ENCODE results near the gene BHLHE23.

BHLHE23 gene

DNA sequence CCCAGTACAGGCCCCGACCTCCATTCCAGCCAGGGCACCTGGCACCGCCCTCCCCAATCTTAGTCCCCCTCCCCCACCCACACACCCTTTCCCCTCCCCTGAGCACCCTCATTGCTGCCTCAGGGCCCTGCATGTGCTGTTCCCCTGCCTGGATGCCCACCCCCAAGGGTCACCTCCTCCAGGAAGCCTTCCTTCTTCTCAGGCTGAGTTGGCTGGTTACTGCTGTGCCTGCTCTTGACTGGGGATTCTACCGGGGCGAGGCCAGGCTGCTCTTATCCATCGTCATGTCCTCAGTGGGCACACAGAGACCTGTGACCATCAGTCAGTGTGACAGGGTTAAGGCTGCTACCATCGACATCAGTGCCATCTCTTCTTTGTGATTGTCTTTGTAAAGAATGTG, 23.6 kb downstream of the BHLHE23 start:
- in situ Hi-C loops (cut with MboI; ENCODE audit: low pct_unique_long_range_greater_than_20kb, low sequenced_read_pairs, unreplicated experiment), result no loop called here
- TF ChIP-seq, protein P1, sequence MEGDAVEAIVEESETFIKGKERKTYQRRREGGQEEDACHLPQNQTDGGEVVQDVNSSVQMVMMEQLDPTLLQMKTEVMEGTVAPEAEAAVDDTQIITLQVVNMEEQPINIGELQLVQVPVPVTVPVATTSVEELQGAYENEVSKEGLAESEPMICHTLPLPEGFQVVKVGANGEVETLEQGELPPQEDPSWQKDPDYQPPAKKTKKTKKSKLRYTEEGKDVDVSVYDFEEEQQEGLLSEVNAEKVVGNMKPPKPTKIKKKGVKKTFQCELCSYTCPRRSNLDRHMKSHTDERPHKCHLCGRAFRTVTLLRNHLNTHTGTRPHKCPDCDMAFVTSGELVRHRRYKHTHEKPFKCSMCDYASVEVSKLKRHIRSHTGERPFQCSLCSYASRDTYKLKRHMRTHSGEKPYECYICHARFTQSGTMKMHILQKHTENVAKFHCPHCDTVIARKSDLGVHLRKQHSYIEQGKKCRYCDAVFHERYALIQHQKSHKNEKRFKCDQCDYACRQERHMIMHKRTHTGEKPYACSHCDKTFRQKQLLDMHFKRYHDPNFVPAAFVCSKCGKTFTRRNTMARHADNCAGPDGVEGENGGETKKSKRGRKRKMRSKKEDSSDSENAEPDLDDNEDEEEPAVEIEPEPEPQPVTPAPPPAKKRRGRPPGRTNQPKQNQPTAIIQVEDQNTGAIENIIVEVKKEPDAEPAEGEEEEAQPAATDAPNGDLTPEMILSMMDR (IDR thresholded peaks at IDR 0.05; ENCODE audit: extremely low read depth, insufficient read depth, missing control alignments), result no peak

DNA sequence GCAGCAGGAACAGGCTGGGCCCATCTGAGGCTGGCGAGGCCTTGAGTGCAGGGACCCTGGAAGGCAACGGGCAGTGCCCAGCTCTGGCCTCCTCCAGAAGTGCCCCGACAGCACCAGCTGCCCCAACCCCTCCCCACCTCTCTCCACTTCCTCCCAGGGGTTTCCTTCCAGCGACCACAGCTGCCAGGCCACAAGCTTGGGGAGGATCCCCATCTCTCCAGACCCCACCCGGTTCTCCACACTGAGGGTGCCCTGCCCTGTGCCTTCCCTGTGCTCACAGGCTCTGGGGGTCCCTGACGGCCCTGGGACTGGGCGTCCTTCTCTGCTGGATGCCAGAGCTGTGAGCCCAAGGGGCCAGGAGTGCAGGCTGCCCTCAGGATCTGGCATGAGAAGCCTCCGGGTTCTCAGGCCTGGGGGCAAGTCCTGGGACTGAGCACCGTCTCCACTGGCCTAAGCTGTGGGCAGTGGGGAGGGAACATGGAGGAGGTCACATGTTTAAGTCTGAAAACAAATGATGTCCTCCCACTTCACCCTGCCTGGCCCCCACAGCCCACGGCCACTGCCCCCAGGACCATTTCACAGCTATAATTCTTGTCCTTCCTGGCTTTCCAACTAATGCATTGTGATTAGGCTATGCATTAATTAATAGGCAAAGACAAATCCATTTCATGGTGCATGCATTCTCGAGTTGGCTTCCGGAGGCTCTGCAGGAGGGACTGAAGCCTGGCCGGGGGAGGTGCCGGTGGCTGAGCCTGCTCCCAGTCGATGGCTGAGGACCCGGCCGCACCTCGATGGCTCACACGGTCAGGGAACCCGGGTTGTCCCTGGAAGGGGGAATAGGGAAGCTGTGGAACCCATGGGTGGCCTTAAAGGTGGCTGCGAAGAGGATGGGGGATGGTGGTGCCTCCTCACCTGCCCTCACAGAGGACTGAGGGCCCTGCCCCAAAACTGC, 24.4 kb downstream of the BHLHE23 start:
- TF ChIP-seq, protein P1 (IDR thresholded peaks at IDR 0.05; ENCODE audit: extremely low read depth, insufficient read depth, missing control alignments), result no peak
- in situ Hi-C loops (cut with MboI; ENCODE audit: low pct_unique_long_range_greater_than_20kb, low sequenced_read_pairs, unreplicated experiment), result no loop called here
- no peak for DNase-seq (ENCODE audit: low spot score)

More for the DNA sequence above, 23.6 kb downstream of the BHLHE23 start:
- no peak for DNase-seq (ENCODE audit: low spot score)

DNA sequence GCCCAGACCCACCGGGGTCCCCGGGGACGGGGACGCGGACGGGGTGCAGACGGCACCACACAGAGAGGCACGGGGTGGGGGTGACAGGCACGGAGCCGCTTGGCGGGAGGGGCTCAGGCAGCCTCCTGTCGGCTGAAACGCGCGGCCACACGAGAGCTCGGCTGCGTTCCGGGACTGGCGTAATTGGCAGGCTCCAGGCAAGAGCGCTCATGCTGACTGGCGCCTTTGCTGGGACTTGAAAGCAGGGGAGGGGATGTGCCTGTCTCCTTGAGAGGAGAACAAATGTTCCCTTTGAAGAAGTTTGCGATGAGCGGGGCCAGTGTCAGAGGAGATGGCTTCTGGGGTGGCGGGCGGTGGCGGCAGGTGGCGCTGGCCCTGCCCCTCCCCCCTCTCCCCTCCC, 25.8 kb downstream of the BHLHE23 start:
- in situ Hi-C loops (cut with MboI; ENCODE audit: low pct_unique_long_range_greater_than_20kb, low sequenced_read_pairs, unreplicated experiment), result no loop called here
- peak; percentile 73 for DNase-seq (ENCODE audit: low spot score)
- TF ChIP-seq, protein P1 (IDR thresholded peaks at IDR 0.05; ENCODE audit: extremely low read depth, insufficient read depth, missing control alignments), result no peak

DNA sequence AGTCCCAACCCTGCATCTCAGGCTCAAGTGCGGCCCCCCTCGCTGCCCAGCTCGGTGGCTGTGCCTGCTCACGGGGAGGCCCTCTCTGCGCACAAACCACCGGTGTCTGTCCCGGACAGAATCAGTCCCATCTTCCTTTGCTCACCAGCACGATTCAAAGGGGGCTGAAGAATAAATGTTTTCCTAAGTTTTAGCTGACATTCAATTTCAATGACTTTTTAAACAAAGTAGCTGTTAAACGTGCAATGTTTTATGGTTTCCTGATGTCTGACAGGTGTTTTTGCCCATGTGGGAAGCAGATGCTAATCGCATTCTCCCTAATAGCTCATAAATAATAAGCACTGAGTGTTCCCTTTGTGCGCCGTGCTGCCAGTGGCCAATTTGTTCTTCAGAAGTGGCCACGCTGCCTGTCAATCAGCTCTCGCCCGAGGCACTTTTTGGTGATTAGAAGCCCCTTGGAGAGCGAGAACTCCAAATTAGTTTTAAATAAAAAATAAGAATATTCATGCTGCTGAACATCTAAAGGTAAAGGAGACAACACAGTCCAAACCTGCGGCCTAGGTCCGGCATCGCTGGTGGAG, 26.3 kb downstream of the BHLHE23 start:
- in situ Hi-C loops (cut with MboI; ENCODE audit: low pct_unique_long_range_greater_than_20kb, low sequenced_read_pairs, unreplicated experiment), result no loop called here
- DNase-seq (ENCODE audit: low spot score), result no peak
- TF ChIP-seq, protein P1 (IDR thresholded peaks at IDR 0.05; ENCODE audit: extremely low read depth, insufficient read depth, missing control alignments), result no peak

DNA sequence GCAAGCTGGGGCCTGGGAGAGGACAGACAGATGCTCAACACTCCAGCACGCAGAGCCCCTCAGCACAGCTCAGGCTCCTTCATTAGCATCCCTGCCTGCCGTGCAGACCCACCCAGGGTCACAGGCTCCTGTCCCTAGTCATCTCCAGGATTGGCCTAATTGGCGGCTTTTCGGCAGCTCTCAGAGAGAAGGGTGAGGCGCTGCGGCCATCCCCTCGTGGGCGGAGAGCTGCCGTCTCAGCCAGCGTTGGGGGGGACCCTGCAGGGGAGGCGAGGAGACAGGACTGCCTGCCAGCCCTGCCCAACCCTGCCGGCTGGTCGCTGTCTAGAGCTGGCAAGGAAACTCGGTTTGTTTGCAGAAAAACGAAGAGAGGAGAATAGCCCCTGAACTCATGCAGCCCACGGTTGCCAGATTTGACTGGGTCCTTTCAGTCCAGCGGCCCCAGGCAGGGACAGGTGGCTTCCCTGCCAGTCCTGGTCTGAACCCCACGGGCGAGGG, 26.8 kb downstream of the BHLHE23 start:
- TF ChIP-seq, protein P1 (IDR thresholded peaks at IDR 0.05; ENCODE audit: extremely low read depth, insufficient read depth, missing control alignments), result no peak
- peak; percentile 53 for DNase-seq (ENCODE audit: low spot score)
- in situ Hi-C loops (cut with MboI; ENCODE audit: low pct_unique_long_range_greater_than_20kb, low sequenced_read_pairs, unreplicated experiment), result no loop called here

DNA sequence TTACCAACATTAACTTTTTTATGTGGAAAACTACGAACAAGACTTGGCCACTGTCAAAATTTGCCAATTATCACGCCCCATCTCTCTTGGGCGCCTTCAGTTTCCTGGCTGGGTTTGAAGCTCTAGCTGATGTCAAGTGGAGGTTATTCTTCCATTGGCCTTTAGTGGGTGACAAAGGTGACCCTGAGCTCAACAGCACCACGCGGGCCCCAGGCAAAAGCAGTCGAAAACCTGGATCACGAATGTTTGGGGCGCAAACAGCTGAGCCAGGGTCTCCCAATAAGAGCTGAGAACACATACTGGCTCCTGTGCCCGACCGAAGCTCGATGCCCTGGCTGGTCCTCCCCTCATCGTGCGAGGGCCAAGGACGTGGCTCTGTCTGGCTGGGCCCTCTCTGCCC, 27.5 kb downstream of the BHLHE23 start:
- TF ChIP-seq, protein P1 (IDR thresholded peaks at IDR 0.05; ENCODE audit: extremely low read depth, insufficient read depth, missing control alignments), result no peak
- no peak for DNase-seq (ENCODE audit: low spot score)
- in situ Hi-C loops (cut with MboI; ENCODE audit: low pct_unique_long_range_greater_than_20kb, low sequenced_read_pairs, unreplicated experiment), result no loop called here
